HG03575 (cell line): ENCODE results near the gene CCDC116.
"Not testable (repeated sequence)": the region's sequence is repeated elsewhere in the genome, so short reads cannot be mapped to it uniquely, and the experiment has no call there.

Experiments
- ATAC-seq: cut with Tn5 transposase; IDR thresholded peaks from one replicate; pipeline ENCODE4 v1.9.1; 2021; ENCODE audit not compliant: unreplicated experiment, insufficient number of reproducible peaks, low FRiP score; ENCODE audit errors: extremely low read depth

CCDC116 gene

GRCh38 chr22:21605887-21606564, 26.5 kb upstream of the CCDC116 start:
- no peak for ATAC-seq

- ATAC-seq = no peak
Observed at GRCh38 chr22:21606775-21607174, 25.8 kb upstream of the CCDC116 start.

DNA sequence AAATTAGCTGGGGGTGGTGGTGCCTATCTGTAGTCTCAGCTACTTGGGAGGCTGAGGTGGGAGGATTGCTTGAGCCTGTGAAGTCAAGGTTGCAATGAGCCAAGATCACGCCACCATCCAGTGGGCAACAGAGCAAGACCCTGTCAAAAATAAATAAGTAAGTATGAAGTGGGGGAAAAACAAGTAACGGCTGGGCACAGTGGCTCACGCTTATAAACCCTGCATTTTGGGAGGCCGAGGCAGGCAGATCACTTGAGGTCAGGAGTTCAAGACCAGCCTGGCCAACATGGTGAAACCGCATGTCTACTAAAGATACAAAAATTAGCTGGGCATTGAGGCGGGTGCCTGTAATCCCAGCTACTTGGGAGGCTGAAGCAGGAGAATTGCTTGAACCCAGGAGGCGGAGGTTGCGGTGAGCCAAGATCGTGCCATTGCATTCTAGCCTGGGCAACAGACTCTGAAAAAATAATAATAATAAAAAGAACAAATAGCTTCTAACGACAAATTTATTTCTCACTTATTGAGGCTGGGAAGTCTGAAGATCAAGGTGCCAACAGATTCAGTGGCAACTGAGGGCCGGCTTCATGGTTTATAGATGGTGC, 22.9 kb upstream of the CCDC116 start:
- not testable (repeated sequence) for ATAC-seq

- no peak for ATAC-seq
Observed at GRCh38 chr22:21611210-21611977, 21.2 kb upstream of the CCDC116 start.

DNA sequence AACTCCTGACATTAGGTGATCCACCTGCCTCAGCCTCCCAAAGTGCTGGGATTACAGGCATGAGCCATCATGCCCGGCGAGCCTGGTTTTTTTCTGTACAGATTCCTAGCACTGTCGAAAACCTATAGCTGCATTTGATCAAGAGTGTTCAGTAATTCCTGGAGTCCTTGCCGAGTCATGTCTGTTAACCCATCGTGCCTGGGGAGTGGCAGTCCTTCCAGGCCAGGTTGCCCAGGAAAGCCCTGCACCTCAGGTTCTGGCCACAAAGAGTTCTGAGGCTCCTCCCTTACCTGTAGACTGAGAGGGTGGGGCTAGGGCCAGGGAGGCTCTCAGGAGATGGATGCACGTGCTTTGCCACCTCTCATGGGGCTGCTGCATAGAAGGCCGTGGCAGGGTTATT, 19.7 kb upstream of the CCDC116 start:
- ATAC-seq = no peak

DNA sequence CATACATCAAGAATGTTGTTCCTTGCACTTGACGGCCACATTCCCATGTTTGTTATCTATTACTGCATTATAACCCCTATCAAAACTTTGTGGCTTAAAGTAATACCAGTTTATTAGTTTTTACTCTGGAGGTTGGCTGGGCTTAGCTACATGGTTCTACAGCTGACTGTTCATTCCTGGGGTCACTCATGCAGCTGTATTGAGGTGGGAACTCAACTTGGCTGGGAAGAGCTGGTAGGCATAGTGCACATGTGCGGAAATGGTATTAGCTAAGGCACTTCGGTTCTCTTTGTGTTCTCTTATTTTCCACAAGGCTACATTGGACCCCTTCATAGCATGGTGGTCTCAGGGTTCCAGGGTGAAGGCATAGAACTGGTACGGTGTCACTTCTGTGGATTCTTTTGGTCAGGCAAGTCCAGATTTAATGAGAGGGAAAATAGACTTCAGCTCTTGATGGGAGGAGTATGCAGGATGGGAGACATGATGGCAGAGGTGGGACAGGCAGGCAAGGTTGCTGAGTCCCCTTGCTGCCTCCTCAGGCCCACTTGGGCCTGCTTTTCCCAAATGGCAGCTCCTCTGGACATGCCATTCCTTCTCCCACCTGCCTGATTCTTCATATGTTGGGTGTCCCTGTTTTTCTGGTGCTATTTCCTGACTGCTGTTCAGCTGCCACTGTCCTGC, 18.9 kb upstream of the CCDC116 start:
- no peak for ATAC-seq

DNA sequence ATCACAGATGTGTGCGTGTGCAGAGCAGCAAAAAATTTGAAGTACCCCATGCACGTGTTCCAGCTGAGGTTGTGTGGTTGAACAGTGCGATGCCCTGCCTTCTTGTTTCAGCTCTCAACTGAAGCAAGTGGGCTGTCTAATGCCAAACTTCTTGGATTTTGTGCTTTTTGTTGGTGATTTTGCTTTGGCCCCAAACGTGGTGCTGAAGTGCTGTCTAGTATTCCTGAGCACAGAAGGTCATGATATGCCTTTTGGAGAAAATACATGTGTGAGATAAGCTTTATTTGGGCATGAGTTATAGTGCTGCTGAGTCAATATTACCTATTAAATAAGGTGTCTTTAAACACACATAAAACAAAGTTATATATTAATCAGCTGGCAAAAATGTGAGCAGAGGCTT, 16.8 kb upstream of the CCDC116 start:
- ATAC-seq = no peak

GRCh38 chr22:21617337-21617736, 15.2 kb upstream of the CCDC116 start:
- ATAC-seq = not testable (repeated sequence)

- ATAC-seq = no peak
Observed at GRCh38 chr22:21621025-21621424, 11.5 kb upstream of the CCDC116 start.

DNA sequence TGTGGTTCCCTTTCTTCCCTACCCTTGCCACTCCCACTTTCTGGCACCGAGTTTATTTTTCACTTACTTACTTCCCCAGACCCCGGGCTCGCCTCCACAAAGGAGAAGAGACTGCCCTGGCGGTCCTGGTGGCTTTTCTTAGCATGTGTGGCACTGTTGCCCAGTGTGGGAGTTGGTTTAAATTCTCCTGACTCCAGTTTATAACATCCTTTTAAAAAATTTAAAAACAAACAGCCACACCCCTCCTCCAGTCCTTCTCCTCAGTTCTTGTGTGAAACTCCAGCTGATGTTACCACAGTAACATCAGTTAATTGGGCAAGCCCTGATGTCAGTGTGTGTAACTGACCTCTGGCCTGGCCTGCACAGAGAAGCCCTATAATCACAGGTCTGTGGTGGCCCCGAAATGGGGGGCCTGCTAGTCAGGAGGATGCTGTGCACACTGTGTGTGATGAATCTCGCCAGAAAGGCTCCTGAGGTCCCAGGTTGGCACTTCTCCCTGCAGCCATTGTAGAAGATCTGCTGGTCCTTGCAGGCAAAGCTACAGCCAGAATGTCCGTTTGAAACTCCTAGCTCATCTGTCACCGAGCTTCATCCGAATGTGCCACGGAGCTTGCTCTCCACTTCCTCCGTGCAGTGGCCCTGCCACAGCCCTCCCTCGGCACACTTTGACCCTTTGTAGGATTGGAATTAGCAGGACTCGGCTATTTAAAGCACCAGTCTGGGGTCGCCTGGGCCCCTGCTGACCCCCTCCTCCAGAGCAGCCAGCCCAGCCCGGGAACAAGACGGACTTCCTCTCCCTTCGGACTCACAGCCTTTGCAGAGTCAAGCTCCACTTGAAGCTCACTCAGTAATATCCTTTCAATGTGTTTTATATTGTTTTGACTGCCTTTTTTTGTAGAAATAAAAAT, 10.3 kb upstream of the CCDC116 start:
- ATAC-seq = no peak

- ATAC-seq = no peak
Observed at GRCh38 chr22:21622919-21623647, 9.5 kb upstream of the CCDC116 start.

DNA sequence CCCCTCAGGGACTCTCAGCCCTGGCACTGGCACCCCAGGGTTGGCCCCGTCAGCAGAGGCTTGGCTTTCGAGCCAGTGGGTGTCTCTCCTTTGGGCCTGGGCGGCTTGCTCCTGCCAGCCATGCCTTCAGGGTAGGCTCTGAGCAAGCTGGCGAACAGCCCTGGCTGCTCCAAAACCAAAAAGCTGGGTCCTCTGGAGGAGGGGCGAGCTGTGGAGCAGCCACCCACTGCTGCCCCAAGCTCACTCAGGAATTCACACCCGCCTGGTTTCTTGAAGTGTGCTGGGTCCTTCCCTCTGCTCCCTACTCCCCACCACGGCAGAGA, 9.0 kb upstream of the CCDC116 start:
- no peak for ATAC-seq

DNA sequence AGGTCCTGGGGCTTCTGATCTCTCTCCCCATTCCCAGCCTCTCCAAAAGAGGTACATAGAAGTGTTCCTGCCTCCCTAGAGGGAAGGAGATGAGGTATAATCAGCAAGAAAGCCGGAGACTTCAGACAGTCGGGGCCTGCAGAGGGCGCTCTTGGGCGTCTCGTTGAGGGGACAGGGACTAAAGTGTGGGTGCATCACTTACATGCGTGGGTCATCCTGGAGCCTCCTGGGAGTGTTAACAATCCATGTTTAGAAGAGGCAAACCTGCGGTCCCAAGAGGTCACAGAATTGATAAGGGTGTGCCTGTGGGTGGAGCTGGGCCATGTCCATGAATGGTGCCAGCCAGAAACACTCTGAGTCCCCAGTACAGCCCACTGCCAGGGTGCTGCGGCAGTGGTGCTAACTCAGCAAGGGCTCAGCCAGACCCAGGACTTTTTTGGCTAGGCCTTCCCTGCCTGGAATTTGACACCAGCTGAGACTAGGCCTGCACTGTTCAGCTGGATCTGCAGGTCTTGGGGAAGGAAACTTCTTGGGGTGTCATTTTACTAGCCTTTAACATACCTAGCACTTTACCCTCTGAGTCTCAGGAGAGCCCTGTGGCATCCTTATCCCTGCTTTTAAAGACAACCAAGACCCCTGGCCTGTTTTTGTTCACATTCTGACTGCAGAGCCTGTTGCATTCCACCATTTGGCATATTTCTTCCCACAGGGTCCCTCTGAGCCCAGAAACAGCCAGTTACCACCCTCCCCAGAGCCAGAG, 8.3 kb upstream of the CCDC116 start:
- no peak for ATAC-seq

DNA sequence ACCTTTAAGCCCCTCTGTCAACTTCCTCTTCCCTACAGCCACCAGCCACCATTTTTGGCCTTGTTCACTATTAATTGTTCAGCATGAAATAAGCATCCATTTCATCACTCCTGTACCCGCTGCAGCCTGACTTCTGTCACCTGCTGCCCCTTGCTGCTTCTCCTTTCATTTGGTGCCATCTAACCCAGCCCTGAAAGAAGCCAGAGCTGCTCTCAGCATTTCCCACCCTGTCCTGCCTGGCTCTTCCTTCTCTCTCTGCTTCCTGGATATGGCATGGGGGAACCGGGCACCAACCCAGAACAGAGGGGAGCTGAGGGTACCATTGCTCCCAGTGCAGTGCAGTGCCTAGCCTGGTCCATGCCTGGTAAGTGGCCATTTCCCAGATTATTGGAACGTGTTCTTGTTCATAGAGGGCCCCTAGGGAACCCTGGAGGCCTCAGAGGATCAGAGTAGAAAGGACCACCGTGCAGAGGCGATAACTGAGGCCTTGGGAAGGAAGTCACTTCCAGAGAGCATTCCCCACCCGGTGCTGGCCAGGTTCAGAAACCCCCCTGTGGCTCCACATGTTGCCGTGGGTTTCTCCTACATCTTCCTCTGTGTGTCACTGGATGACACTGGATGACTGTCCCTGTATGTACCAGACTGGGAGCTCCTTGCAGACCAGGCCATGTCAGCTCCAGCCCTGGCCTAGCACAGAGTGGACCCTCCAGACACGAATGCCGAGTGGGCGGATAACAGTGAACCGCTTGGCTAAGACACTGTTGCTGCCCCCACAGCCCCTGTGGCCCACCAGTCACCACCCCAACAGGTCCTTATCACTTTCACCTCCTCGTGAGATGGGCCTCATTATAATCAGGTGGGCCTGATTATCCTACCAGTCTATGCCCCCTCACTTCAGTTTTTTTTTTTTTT, 7.4 kb upstream of the CCDC116 start:
- ATAC-seq = no peak

- ATAC-seq = no peak
Observed at GRCh38 chr22:21626073-21626734, 6.4 kb upstream of the CCDC116 start.
